C1 segment of cervical spinal cord (tissue), 14 donors: Measurements from ENCODE around the gene RAB3GAP1.
"Not testable (repeated sequence)": the region's sequence is repeated elsewhere in the genome, so short reads cannot be mapped to it uniquely, and the experiment has no call there.

Source experiments
- DNase-seq, 14 donors: peaks; one replicate each; lab custom pipeline; 2025; lab: John Stamatoyannopoulos, UW

RAB3GAP1 gene

DNA sequence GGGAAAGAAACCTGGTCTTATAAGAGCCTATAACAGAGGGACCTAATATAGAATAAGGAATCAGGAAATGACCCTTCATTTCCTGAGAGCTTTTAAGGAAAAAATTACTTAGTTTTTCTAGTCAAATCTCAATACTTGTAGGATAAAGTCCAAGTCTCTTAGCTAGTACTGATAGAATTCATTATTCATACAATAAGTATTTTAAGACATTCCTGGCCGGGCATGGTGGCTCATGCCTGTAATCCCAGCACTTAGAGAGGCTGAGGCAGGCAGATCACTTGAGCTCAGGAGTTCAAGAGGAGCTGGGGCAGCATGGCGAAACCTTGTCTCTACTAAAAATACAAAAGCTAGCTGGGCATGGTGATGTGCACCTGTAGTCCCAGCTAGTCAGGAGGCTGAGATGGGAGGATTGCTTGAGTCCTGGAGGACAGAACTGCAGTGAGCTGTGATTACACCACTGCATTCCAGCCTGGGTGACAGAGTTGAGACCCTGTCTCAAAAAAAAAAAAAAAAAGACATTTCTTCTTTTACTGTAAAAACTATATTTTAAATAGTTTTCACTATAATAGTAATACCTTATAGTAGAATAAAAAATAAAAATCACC is 3.2 kb downstream of the RAB3GAP1 start:
- DNase-seq = no peak

DNA sequence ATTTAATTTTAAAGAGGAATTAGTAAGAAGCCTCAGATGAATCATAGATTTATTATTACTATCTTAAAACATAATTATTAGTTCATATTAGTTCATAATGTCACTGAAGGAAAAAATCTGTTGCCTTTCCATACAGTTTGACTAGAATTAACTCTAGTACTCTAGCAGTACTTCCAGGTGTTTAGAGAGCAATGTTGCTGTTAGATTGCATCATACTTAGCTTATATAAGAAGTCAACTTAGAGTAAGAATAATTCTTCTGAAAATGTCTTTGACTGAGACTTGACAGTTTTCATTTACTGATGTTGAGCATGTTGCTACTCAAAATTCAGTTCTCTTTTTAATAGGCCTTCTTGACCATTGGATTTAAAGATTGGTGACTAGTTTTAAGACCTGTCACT is 4.7 kb downstream of the RAB3GAP1 start:
- no peak for DNase-seq

DNA sequence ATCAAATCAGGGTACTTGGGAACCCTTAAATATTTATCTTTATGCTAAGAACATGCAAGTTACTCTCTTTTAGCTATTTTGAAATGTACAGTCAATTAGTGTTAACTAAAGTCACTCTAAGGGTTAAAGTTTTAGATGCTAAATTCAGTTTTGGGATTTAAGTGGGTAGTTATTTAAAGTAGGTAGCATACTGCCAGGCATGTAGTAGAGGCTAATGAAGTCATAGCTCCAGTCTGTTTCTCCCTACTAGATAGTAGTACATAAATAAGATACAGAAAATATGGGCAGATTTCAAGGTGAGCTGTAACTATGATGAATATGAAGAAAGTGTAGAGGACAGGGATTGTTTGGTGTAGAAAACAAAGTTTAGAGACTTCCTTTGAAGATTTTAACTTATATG is 7.5 kb downstream of the RAB3GAP1 start:
- no peak for DNase-seq

DNA sequence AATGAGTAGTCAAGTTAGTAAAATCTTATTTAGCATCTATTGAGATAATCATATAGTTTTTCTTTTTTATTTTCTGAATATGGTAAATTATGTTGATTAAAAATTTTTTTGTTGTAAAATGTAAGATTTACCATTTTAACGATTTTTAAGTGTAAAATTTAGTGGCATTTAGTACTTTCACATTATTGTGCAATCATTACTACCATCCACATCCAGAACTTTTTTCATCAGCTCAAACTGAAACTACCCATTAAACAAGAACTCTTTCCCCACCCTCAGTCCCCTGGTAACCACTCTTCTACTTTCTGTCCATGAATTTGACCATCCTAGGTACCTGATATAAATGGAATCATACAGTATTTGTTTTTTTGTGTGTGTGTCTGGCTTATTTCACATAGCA is 11.1 kb downstream of the RAB3GAP1 start:
- no peak for DNase-seq

DNA sequence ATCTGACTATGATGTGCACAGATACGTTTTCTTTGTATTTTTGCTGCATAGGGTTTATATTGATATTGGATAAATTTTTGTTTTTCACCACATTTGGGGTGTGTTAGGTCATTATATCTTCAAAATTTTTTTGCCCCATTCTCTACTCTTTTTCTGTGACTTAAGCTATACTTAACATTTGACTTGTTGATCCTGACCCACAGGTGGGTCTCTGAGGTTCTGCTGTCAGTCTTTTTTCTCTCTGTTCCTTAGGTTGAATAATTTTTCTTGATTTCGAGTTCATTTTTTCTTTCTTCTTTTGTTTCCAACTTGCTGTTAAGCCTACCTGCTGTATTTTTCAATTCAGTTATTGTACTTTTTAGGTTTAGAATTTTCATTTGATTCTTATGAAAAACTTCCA is 12.1 kb downstream of the RAB3GAP1 start:
- no peak for DNase-seq

DNA sequence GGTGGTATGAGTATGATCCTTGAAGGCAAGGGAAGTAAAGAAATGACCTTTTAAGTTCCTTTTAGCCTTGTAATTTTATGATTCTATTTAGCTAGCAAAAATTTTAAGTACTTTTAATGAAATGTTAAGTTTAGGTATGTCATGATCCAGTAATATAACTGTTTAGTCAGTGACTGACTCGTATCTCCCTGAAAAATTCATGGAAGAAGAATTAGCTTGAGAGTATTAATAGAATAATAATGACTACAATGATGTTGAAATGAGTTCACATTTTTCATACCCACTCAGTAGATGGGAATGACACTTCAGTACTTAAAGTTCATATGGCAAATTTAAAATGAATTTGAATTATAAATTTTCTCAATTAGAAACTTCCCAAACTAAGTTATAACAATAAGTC is 14.6 kb downstream of the RAB3GAP1 start:
- DNase-seq = no peak

DNA sequence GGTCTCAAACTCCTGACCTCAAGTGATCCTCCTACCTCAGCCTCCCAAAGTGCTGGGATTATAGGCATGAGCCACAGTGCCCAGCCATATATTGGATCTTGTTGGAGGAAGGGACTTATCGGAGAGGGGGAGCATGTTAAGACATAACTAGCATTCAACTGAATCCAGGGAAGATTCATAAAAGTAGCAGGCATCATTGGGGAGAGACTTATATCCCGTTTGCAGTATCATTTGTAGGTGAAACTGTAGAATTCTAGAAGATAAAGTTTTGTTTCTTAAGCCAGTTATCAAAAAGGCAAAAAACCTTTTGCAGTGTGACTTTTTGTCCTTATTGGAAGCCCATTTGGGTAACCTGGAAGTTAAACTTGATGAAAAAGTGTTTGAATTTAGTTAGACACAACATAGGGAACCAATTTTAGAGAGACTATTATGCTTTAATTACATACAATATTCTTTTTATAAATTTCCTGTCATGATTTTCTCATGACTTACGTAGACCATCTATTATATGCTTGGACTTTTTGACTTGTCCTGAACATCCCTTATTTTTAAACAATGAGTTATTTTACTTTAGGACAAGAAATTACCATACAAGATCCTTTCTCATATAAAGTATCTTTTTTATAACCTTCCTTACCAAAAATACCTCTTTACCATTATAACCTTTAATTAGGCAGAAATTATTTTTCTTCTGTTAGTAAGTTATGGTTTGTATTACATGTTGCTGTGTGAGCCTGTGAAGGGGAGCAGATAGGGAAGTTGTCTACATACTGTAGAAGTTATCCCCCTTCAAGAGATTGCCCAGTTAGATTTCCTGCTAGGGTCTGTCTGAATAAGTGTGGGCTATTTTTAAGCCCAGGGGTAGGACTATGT is 20.3 kb downstream of the RAB3GAP1 start:
- DNase-seq = no peak

DNA sequence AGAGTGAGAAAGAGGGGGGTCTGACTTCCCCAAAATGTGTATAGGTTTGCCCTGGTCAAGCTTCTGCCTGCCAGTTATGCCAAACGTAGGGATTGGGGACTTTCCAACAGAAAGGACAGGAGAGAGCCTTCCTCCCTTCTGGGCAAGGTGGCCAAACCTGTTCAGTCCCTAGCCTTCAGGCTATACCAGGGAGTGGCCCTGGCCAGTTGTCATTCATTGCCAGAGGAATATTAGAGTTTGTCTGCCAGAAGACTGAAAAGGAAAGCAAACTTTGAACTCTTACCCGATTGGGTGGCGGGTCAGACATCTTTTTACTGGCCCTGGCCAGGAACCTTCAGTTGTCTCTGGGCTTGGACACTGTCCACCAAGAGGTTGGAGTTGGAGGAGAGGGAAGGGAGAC is 22.1 kb downstream of the RAB3GAP1 start:
- no peak for DNase-seq

DNA sequence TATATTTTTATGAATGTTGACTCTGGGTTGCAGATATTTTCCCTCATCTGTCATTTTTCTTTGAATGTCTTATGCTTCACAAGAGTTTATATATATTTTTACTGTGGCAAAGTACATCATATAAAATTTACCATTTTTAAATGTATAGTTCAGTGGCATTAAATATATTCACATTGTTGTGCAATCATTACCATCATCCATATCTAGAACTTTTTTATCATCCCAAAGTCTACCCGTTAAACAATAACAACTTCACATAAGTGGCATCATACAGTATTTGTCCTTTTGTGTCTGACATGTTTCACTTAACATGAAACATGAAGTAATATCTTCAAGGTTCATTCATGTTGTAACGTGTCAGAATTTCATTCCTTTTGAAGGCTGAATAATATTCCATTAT is 24.5 kb downstream of the RAB3GAP1 start:
- no peak for DNase-seq

DNA sequence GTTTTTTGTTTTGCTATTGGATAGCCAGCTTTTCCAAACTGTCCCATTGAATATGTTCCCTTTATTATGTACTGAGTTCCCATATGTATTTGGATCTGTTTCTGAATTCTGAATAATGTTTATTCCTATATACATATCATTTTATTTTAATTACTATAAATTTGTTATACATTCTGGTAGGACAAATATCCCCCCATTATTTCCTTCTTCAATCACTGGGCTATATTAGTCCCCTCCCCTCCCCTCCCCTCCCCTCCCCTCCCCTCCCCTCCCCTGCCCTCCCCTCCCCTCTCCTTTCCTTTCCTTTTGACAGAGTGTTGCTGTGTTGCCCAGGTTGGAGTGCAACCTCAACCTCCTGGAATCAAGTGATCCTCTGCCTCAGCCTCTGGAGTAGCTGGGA is 26.3 kb downstream of the RAB3GAP1 start:
- no peak for DNase-seq

DNA sequence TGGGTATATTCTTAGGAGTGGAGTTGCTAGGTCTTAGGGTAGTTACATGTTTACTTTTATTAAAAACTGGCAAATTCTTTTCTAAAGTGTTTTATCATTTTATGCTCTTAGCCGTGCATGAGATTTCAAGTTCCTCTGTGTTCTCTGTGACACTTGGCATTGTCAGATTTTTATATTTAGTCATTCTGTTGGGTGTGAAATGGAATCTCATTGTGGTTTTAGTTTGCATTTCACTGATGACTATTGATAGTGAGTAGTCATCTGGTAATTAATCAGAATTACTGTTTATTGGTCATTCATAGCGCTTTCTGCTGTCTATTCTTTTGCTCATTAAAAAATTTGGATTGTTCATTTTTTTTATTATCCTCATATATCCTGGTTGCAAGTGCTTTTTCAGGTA is 34.1 kb downstream of the RAB3GAP1 start:
- no peak for DNase-seq

DNA sequence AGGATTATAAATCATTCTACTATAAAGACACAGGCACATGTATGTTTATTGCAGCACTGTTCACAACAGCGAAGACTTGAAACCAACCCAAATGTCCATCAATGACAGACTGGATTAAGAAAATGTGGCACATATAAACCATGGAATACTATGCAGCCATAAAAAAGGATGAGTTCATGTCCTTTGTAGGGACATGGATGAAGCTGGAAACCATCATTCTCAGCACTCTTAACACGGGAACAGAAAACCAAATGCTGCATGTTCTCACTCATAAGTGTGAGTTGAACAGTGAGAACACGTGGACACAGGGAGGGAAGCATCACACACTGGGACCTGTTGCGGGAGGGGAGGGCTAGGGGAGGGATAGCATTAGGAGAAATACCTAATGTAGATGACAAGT is 37.5 kb downstream of the RAB3GAP1 start:
- not testable (repeated sequence) for DNase-seq

DNA sequence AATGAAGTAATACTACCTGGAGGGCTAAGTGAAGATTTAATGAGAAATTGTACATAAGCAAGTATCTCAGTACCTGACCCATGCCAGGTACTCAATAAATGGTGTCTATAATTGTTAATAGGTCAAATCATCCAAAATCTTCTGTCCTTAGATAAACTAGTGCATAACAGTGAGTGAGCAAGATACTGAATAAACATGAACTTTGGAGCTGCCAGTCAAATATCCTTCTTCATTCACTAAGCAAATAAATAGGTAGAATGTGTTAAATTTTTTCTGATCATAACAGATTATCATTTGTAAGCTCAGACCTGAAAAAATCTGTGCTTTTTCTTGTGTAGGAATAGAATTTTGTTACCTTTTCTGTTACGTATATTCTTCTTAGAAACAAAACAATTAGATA is 39.6 kb downstream of the RAB3GAP1 start:
- DNase-seq = no peak

DNA sequence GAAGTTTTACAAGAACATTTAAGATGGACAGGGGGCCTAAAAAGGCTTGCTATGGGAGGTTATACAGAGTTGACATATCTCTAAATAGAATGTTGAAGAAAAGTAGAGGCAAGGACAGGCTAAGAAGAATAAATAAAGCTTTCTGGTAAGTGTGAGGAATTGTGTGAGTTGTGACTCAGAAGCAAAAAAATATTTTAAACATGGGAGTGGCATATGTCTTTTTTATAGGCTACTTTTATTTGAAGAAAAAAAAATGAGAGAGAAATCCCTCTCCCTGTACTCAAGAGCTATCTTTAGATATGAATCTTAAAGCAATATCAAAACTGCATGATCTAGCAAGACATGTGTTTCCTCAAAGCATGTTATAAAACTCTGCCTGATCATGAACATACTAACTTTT is 41.1 kb downstream of the RAB3GAP1 start:
- DNase-seq = no peak

DNA sequence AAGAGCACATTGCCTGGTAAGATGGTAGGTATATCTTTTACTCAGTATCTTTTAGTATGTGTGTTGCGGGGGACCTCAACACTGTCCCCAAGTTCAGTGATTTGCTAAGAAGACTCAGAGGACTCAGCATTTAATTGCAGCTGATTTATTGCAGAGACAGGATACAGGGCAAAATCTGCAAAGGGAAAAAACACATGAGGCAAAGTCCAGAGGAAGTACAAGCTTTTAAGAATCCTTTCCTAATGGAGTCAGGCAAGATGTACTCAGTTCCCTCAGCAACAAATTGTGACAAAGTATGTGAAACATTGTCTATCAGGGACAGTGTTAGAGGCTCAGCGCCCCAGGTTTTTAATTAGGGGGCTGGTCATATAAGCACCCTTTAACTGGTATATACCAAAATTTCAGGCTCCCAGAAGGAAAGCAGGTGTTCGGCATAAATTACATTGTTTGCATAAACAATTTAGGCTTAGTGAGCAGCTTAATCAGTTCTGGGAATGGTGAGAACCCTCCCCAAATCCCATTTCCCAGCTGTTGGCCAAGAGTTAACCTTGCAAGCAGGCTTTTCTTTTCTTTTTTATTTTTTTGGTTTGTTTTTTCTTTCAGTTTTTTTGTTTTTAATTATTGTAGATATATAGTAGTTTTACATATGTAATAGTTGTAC is 41.7 kb downstream of the RAB3GAP1 start:
- DNase-seq = no peak

DNA sequence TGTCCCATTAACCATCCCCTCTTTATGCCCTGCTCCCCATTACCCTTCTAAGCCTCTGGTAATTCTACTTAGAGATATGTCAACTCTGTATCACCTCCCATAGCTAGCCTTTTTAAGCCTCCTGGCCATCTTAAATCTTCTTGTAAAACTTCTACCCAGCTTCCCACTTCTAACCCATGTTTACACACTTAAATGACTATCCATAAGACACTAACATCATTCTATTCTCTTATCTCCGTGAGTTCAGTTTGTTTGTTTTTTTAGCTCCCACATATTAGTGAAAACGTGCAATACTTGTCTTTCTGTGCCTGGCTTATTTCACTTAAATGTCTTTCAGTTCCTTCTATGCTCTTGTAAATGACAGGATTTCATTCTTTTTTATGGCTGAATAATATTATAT is 42.4 kb downstream of the RAB3GAP1 start:
- no peak for DNase-seq

DNA sequence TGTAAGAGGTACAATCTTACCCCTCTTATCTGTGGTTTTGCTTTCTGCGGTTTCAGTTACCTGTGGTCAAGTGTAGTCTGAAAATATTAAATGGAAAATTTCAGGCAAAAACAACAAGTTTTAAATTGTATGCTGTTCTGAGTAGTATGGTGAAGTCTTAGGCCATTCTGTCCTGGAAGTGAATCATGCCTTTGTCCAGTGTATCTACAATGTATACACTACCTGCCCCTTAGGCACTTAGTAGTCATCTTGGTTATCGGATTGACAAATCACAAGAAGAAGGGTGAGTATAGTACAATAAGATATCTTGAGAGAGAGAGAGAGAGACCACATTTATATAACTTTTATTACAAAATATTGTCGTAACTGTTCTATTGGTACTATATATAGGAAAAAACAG is 43.5 kb downstream of the RAB3GAP1 start:
- no peak for DNase-seq

DNA sequence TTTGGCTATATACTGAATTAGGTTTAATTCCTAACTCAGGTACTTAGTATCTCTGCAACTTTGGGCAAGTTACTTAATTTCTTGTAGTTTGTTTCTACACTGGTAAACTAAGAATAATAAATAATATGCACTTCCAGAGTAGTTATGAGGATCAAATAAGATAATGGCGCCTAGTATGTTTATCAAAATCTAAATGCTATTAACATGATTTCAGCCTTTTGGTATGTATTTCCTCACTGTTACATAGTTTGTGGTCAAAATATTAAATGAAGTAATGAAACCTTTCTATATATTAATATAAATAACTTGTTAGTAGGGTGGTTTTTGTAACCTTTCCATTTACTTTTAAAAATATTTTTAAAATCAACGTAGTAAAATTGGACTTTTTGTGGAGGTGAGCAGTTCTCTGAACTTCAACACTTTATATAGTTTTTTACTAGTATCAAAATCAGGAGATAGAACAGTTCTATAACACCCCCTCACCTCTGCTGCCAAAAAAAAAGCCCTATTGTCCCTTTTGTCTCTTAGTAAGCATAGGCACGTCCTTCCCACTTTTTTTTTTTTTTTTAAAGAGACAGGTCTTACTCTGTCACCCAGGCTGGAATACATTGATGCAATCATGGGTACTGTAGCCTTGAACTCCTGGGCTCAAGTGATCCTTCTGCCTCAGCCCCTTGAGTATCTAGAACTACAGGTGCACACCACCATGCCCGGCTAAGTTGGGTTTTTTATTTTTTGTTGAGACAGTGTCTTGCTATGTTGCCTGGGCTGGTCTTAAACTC is 44.8 kb downstream of the RAB3GAP1 start:
- DNase-seq = no peak

DNA sequence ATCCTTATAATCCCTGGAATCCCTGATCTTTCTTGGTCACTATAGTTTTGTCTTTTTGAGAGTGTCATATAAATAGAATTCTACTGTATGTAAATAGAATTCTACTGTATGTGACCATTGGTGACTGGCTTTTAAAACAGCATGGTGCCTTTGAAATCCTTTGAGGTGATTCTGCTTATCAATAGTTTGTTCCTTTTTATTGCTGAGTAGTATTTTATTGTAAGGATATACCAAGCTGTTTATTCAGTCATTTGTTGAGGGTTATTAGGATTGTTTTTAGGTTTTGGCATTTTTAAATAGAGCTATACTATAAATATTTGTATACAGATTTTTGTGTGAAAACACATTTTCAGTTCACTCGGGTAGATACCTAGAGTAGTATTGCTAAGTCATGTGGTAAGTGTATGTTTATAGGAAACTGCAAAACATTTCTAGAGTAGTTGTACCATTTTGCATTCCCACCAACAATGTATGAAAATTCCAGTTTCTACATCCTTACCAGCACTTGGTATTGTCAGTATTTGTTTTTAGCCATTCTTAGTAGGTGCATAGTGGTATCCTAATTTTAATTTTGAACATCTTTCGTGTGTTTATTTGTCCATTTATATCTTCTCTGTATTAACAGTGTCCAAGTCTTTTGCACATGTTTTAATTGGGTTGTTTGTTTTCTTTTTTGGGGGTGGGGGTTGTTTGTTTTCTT is 45.6 kb downstream of the RAB3GAP1 start:
- no peak for DNase-seq

DNA sequence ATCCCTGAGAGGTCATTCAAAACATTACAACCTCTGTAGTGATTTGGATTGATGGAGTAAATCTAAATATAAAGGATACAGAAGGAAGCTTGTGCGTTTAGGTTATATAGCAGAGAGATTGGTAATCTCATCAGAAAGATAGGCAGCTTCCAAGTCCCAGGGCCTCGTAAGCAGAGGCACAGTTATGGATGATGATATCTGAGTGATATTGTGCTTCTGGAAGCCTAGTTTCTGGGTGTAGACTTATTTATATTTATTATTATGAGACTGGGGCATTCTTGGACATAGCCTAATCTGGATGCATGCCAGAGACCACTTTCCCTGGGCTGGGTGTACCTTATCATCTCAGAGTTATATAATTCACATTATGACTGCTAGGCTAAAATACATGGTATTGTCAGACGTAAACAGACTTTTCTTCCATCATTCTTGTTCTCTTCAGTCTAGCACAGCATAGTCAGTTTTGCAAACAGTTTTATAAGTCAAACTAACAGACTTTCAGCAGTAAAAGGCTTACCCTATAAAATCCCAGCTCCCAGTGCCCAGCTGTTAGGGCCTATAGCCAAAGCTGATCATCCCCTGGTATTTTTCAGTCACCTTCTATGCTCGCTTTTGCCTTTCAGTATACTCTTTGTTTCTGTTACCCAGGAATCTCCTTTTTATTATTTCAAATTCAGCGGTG is 47.9 kb downstream of the RAB3GAP1 start:
- DNase-seq = no peak

DNA sequence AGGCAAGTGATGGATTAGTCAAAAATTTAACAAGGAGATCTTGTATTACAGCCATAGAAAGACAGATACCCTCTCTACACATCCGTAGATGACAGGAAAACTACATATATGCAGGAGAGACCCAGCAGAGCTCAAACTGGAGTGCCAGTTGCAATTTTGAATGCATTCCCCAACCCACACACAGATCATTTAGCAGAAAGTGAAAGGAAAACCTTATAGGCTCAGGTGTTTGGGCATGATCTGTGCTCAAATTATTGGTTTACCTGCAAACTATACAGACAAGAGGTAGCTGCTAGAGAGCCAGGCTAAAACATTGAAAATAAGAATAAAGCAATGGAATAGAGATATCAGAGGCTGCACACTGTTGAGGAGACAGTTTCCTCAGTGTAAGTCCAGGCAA is 51.8 kb downstream of the RAB3GAP1 start:
- no peak for DNase-seq
